GM12878 (cell line): Measurements from ENCODE around the gene PDE3B. TPM values are rescaled to one million over a fixed set of nuclear protein-coding genes. Genes with fewer than 3 reads are reported as not detected.

Experiments used
- ATAC-seq: fragments of 200-7000 bp; cut with Tn5 transposase; 3 replicates; pipeline ENCODE4 v1.9.1; 2020; ENCODE audit warnings: mild to moderate bottlenecking, moderate library complexity
- BruUV-seq: library from RNA; stranded (reverse); fragments of 400-500 nt; replicated peaks from 2 replicates; lab custom pipeline; 2021; lab: Mats Ljungman, UMichigan
- CTCF ChIA-PET: fragments of 300-600 bp; sonication (Branson Sonifier 250); formaldehyde crosslinking; extraction: SDS; loops from one replicate; lab custom pipeline; 2021; ENCODE audit warnings: inconsistent platforms; lab: Yijun Ruan, JAX
- POLR2A ChIA-PET: fragments of 350-600 bp; formaldehyde crosslinking; extraction: SDS; loops from one replicate; lab custom pipeline; 2021; ENCODE audit warnings: inconsistent platforms; lab: Charles Lee
- RAD21 ChIA-PET: fragments of 300-600 bp; sonication (Branson Sonifier 250); formaldehyde crosslinking; loops from one replicate; lab custom pipeline; 2023; ENCODE audit warnings: antibody characterized with exemption; ENCODE audit not compliant: unreplicated experiment; lab: Charles Lee
- SMC1A ChIA-PET: fragments of 300-600 bp; sonication (Branson Sonifier 250); formaldehyde crosslinking; loops from one replicate; lab custom pipeline; 2023; ENCODE audit not compliant: unreplicated experiment, uncharacterized antibody; lab: Charles Lee
- DNase-seq: peaks from one replicate; pipeline ENCODE4 v3.0.0-alpha.2; 2011; ENCODE audit warnings: low read depth, low spot score
- FAIRE-seq: peaks from 3 replicates; lab custom pipeline; 2011; peaks lifted over from hg19 to GRCh38; lab: Jason Lieb, UNC
- H2AFZ ChIP-seq: 2 replicates; pipeline ENCODE4 v1.6.0; 2011; ENCODE audit warnings: low read depth, low read length, control low read depth; ENCODE audit not compliant: control insufficient read depth
- H3K27ac ChIP-seq: 2 replicates; pipeline ENCODE4 v1.5.1; 2011; ENCODE audit warnings: control low read depth; ENCODE audit not compliant: control insufficient read depth, insufficient read depth
- H3K27me3 ChIP-seq, 2 experiments: replicated peaks in 1 of 2; 2 replicates each; pipeline versions ENCODE4 v1.6.0 to v1.6.1; 2011; ENCODE audit warnings: low read length in 1 of 2; ENCODE audit not compliant: control insufficient read depth in 2 of 2, insufficient read depth in 2 of 2
- H3K36me3 ChIP-seq, 2 experiments: 2 replicates each; pipeline ENCODE4 v1.5.1; 2011; ENCODE audit warnings: low read length in 1 of 2; ENCODE audit not compliant: control insufficient read depth in 2 of 2, insufficient read depth in 2 of 2
- H3K4me1 ChIP-seq: 2 replicates; pipeline ENCODE4 v1.6.1; 2011; ENCODE audit warnings: mild to moderate bottlenecking, low read length, moderate library complexity, mixed read lengths; ENCODE audit not compliant: control insufficient read depth, insufficient read depth
- H3K4me2 ChIP-seq: 2 replicates; pipeline ENCODE4 v1.6.0; 2011; ENCODE audit warnings: control low read depth; ENCODE audit not compliant: control insufficient read depth, insufficient read depth
- H3K4me3 ChIP-seq: fragments of 200-600 bp; sonication (generic); 2 replicates; pipeline ENCODE4 v1.5.1; 2016
- H3K79me2 ChIP-seq: 2 replicates; pipeline ENCODE4 v1.6.0; 2011; ENCODE audit warnings: low read length; ENCODE audit not compliant: control insufficient read depth, insufficient read depth
- H3K9ac ChIP-seq: 2 replicates; pipeline ENCODE4 v1.8.0; 2011; ENCODE audit warnings: low read length, control low read depth, mixed read lengths; ENCODE audit not compliant: control insufficient read depth, insufficient read depth
- H3K9me3 ChIP-seq: replicated peaks from 3 replicates; pipeline ENCODE4 v1.5.1; 2011; ENCODE audit warnings: mild to moderate bottlenecking, low read length; ENCODE audit not compliant: control insufficient read depth, insufficient read depth
- H4K20me1 ChIP-seq: 2 replicates; pipeline ENCODE4 v1.6.0; 2011; ENCODE audit not compliant: control insufficient read depth, insufficient read depth
- ELK1 ChIP-seq: IDR thresholded peaks from 2 replicates; pipeline ENCODE4 v1.6.1; 2012; ENCODE audit warnings: low read depth, low read length, improper control_type of control experiment
- FOXK2 ChIP-seq: fragments of 450-650 bp; IDR thresholded peaks from 2 replicates; pipeline ENCODE4 v1.6.1; 2017; ENCODE audit warnings: mild to moderate bottlenecking, moderate library complexity
- MXI1 ChIP-seq: fragments of 150-350 bp; IDR thresholded peaks from 2 replicates; pipeline ENCODE4 v1.6.1; 2011; ENCODE audit warnings: low read depth, mild to moderate bottlenecking, inconsistent platforms, low read length, improper control_type of control experiment
- NBN ChIP-seq: fragments of 450-650 bp; IDR thresholded peaks from 2 replicates; pipeline ENCODE4 v1.6.1; 2016
- NR2C1 ChIP-seq: fragments of 450-650 bp; IDR thresholded peaks from 2 replicates; pipeline ENCODE4 v1.6.1; 2017; ENCODE audit warnings: antibody characterized with exemption, mild to moderate bottlenecking, moderate library complexity
- PKNOX1 ChIP-seq: fragments of 450-650 bp; IDR thresholded peaks from 2 replicates; pipeline ENCODE4 v1.6.1; 2016; ENCODE audit warnings: mild to moderate bottlenecking
- PRDM15 ChIP-seq: fragments of 450-650 bp; formaldehyde crosslinking; IDR thresholded peaks from 2 replicates; pipeline ENCODE4 v1.4.0; 2020; ENCODE audit warnings: mild to moderate bottlenecking, moderate library complexity
- RFX5 ChIP-seq: IDR thresholded peaks from 2 replicates; pipeline ENCODE4 v1.6.1; 2011; ENCODE audit warnings: low read depth, low read length, improper control_type of control experiment
- RUNX3 ChIP-seq: IDR thresholded peaks from 2 replicates; pipeline ENCODE4 v1.6.1; 2012; ENCODE audit warnings: low read length, inconsistent platforms
- SIX5 ChIP-seq: IDR thresholded peaks from 2 replicates; pipeline ENCODE4 v1.6.1; 2011; ENCODE audit warnings: mild to moderate bottlenecking, low read depth, low read length, moderate library complexity; ENCODE audit not compliant: severe bottlenecking
- TARDBP ChIP-seq: IDR thresholded peaks from 2 replicates; pipeline ENCODE4 v1.6.1; 2016; ENCODE audit warnings: borderline replicate concordance
- ZBTB11 ChIP-seq: fragments of 450-650 bp; formaldehyde crosslinking; IDR thresholded peaks from 2 replicates; pipeline ENCODE4 v1.5.0; 2022; ENCODE audit warnings: mild to moderate bottlenecking, missing genetic modification characterization
- WGBS: methylation state at CpG from one replicate; pipeline ENCODE4 v1.1.6; 2016; ENCODE audit warnings: low lambda C conversion rate; ENCODE audit not compliant: insufficient replicate concordance, insufficient coverage; ENCODE audit errors: missing lambda C conversion rate; 5-methylcytosine and 5-hydroxymethylcytosine counted together
- in situ Hi-C: fragments of 300-500 bp; cut with MboI; formaldehyde crosslinking; loops from 9 replicates; pipeline ENCODE4 v1.14.3; 2018; ENCODE audit warnings: mixed read lengths
- intact Hi-C: fragments of 100-400 bp; cut with micrococcal nuclease; formaldehyde crosslinking; loops from one replicate; pipeline ENCODE4 v1.14.2; 2022; ENCODE audit not compliant: unreplicated experiment
- polyA plus RNA-seq, 11 experiments: library from polyadenylated mRNA; depleted of rRNA in 4 of 11; unstranded in 6 of 11; stranded (reverse) in 5 of 11; fragments of >200 nt; fragmentation: Nextera tagmentation in 4 of 11; fragmentation: Illumina TruSeq in 1 of 11; extraction: Ambion mirVana in 4 of 11; extraction: Trizol in 1 of 11; gene quantifications; 1 replicate in 1 of 11; 2 replicates in 10 of 11; pipeline versions ENCODE4 v1.2.1 to v1.2.3, GENCODE V29; 2011 to 2016; ENCODE audit warnings: inconsistent platforms in 2 of 11, missing spikeins in 2 of 11, low read depth in 1 of 11
- total RNA-seq, 4 experiments: library from RNA; depleted of rRNA in 3 of 4; stranded (reverse); fragments of >200 nt in 3 of 4; fragmentation: Illumina TruSeq in 1 of 4; extraction: Trizol in 1 of 4; gene quantifications; 2 replicates each; pipeline versions ENCODE4 v1.2.1 to v1.2.3, GENCODE V29; 2013 to 2021

The PDE3B gene
- total and polyA plus RNA-seq, 10 of the 15 experiments (the other 5 are each of a cell fraction or from before 2014, with no cell fraction given): 0.04 to 3.1 (median 1.9) TPM

DNA sequence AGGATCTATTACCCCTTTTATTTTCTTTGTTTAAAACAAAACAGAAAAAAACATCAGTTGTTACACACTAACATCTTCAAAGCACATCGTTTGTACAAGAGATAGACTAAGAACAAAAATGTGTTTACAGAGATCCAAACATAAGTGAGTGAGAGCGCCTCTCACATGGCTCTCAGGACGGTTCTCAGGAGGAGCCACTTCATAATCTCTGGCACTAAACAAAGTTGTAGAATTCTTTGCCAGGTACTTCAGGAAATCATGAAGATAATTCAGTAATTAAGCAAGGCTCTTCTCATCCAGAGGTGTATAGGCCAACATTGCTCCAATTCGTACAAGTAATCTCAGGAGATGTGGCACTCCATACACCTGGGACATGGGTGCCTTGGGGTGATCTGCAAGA is 29.8 kb downstream of the PDE3B start:
- CTCF ChIA-PET: no interaction called here
- BruUV-seq: no TSS peak
- TF ChIP-seq ELK1: no peak
- no peak for TF ChIP-seq TARDBP
- TF ChIP-seq ZBTB11 (CRISPR knock-in tag): no peak
- no peak for TF ChIP-seq FOXK2
- no peak for TF ChIP-seq RFX5
- TF ChIP-seq NBN: no peak
- no peak for TF ChIP-seq MXI1
- no peak for TF ChIP-seq PKNOX1
- TF ChIP-seq SIX5: no peak
- TF ChIP-seq RUNX3: no peak
- no peak for TF ChIP-seq PRDM15
- TF ChIP-seq NR2C1: no peak
- H3K27ac ChIP-seq: no peak overlapping the region
- H3K4me2 ChIP-seq: no peak overlapping the region
- H3K79me2 ChIP-seq: no peaks in the 10 kb centered on the region
- no peaks in the 10 kb centered on the region for H3K36me3 ChIP-seq
- H3K4me3 ChIP-seq: no peak overlapping the region
- FAIRE-seq (peak; percentile 13), DNase-seq (no peak), ATAC-seq (no peak)
- SMC1A ChIA-PET: no interaction called here
- no peak overlapping the region for H3K9ac ChIP-seq
- no peaks in the 10 kb centered on the region for H4K20me1 ChIP-seq
- H3K27me3 ChIP-seq: no peaks in the 10 kb centered on the region
- no peaks in the 10 kb centered on the region for H3K9me3 ChIP-seq
- intact Hi-C loops: no loop called here
- H3K4me1 ChIP-seq: no peaks in the 10 kb centered on the region
- H2AFZ ChIP-seq: no peak overlapping the region
- in situ Hi-C loops: no loop called here
- 61% methylated on average over 4 of the region's 4 CpGs for WGBS
- RAD21 ChIA-PET: no interaction called here
- POLR2A ChIA-PET: no interaction called here
